Measurements from ENCODE around the gene TMCC3.

- peak; percentile 71 for TF ChIP-seq CTCF (IDR thresholded peaks at IDR 0.05)
- TF ChIP-seq FOXJ3 (CRISPR knock-in tag; IDR thresholded peaks at IDR 0.05; ENCODE audit: borderline replicate concordance), result no peak
- TF ChIP-seq IRF1 (CRISPR knock-in tag; IDR thresholded peaks at IDR 0.05), result no peak
- TF ChIP-seq ZNF219 (CRISPR knock-in tag; IDR thresholded peaks at IDR 0.05; ENCODE audit: borderline replicate concordance), result no peak
- TF ChIP-seq, protein P1, sequence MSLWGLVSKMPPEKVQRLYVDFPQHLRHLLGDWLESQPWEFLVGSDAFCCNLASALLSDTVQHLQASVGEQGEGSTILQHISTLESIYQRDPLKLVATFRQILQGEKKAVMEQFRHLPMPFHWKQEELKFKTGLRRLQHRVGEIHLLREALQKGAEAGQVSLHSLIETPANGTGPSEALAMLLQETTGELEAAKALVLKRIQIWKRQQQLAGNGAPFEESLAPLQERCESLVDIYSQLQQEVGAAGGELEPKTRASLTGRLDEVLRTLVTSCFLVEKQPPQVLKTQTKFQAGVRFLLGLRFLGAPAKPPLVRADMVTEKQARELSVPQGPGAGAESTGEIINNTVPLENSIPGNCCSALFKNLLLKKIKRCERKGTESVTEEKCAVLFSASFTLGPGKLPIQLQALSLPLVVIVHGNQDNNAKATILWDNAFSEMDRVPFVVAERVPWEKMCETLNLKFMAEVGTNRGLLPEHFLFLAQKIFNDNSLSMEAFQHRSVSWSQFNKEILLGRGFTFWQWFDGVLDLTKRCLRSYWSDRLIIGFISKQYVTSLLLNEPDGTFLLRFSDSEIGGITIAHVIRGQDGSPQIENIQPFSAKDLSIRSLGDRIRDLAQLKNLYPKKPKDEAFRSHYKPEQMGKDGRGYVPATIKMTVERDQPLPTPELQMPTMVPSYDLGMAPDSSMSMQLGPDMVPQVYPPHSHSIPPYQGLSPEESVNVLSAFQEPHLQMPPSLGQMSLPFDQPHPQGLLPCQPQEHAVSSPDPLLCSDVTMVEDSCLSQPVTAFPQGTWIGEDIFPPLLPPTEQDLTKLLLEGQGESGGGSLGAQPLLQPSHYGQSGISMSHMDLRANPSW (CRISPR knock-in tag; conservative IDR thresholded peaks at IDR 0.05; ENCODE audit: low read depth), result no peak
- no peak for TF ChIP-seq ZNF263 (CRISPR knock-in tag; IDR thresholded peaks at IDR 0.05; ENCODE audit: low read depth)
- no peak for TF ChIP-seq SP1 (CRISPR knock-in tag; conservative IDR thresholded peaks at IDR 0.05)
- TF ChIP-seq SMAD3 (CRISPR knock-in tag; IDR thresholded peaks at IDR 0.05; ENCODE audit: borderline replicate concordance), result no peak
- TF ChIP-seq ZNF232 (CRISPR knock-in tag; IDR thresholded peaks at IDR 0.05), result no peak
- TF ChIP-seq JUN (CRISPR knock-in tag; IDR thresholded peaks at IDR 0.05), result no peak
- TF ChIP-seq, protein P2, sequence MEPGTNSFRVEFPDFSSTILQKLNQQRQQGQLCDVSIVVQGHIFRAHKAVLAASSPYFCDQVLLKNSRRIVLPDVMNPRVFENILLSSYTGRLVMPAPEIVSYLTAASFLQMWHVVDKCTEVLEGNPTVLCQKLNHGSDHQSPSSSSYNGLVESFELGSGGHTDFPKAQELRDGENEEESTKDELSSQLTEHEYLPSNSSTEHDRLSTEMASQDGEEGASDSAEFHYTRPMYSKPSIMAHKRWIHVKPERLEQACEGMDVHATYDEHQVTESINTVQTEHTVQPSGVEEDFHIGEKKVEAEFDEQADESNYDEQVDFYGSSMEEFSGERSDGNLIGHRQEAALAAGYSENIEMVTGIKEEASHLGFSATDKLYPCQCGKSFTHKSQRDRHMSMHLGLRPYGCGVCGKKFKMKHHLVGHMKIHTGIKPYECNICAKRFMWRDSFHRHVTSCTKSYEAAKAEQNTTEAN (CRISPR knock-in tag; IDR thresholded peaks at IDR 0.05), result no peak
- TF ChIP-seq ZBTB21 (CRISPR knock-in tag; IDR thresholded peaks at IDR 0.05; ENCODE audit: borderline replicate concordance), result no peak
- TF ChIP-seq NR2C2 (CRISPR knock-in tag; IDR thresholded peaks at IDR 0.05), result no peak
These were observed 117.6 kb downstream of the TMCC3 start for GRCh38 chr12:94532490-94533422.
